Measurements from ENCODE around the gene EFHC1. TPM values are rescaled to one million over a fixed set of nuclear protein-coding genes. Genes with fewer than 3 reads are reported as not detected.

Gene EFHC1
- polyA plus RNA-seq, 4 donors: 48.8 to 59.9 (median 52.0) TPM

DNA sequence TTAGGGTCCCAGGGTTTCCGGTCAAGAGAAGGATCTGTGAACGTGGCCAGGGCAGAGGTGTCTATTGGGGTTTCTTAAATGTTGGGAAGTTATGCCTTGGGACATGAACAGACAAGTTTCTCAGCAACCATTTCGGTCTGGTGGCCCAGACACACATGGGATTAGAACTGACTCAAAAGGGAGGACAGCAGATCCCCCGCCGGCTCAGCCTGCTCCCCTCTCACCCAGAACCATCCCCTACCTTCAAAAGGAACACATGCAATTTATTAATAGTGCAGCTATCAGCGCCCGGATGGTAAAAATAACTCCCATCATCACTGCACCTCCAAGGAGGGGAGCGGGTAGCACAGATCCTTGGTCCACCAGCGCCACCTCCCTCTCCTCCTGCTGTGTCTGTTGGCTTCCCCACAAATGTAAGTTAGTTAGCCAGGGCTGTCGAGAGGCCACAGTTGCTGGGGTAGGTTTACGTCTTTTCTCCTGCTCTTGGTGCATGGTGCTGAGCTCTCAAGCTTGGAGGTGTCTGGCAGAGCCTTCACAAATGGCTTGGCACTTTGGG is 79.6 kb downstream of the EFHC1 start:
- no peak for DNase-seq (ENCODE audit: low read depth in 4 of 4, low spot score in 3 of 4)

DNA sequence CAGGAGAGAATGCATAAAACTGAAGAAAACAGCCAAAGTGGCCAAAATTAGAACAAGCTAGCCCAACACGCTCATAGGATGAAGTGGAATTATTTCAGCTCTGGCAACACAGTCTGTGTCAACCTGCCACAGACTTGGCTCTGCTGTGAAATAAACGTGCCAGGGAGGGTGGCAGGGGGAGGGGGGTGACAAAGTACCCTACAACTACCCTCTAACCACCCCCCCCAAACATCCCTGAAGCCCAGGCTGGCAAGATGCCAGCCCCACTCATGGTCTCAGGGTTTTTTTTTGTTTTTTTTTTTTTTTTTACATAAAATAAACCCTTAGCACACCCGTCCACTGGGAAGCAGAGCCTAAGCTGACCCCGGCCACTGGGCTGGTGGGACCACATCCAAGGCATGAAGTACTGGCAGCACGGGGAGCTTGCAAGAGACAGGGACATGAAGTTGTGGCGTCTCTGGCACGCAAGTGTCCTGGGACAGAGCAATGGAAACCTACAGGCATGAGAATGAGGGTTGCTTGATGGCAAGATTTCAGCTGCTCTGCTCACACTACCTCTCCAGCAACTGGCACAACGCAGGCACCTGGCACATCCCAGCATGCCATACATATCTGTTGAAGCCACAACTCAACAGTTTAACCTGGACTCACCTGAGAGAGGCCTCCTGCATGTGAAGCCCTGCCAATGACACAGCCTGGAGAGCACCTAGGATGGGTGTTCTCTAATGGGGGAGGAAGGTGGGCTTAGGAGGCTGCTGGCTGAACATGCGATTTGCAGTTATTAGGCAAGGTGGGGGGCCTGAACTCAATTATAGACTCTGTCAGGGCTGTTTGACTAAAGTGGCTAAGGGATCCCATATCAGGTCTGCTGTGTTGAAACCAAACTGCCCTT is 80.3 kb downstream of the EFHC1 start:
- no peak for DNase-seq (ENCODE audit: low read depth in 4 of 4, low spot score in 3 of 4)

GRCh38 chr6:52502306-52503029 is 82.3 kb downstream of the EFHC1 start:
- no peak for DNase-seq (ENCODE audit: low read depth in 4 of 4, low spot score in 3 of 4)

DNA sequence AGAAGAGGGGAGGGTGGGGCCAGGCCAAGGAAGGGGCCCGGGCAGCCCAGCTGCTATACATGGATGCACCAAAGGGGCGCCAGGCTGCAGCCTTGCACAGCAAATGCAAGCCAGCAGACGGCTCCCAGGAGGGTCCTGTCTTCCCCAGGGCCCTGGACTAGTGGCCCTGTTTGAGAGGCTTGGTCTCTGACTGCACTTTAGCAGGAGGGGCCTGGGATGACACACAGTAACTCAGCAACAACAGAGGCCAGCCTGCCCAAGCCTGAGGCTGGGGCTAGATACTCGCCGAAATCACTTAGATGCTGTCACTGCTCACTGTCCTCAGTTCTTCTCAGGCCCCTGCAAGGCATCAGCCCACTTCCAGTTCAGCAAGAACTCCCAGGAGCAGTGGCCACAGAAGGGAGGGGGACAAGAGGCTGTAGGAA is 83.2 kb downstream of the EFHC1 start:
- no peak for DNase-seq (ENCODE audit: low read depth in 4 of 4, low spot score in 3 of 4)

GRCh38 chr6:52503851-52504781 is 84.0 kb downstream of the EFHC1 start:
- peak in 1 of 4 donors; percentile 12 for DNase-seq (ENCODE audit: low read depth in 4 of 4, low spot score in 3 of 4)

DNA sequence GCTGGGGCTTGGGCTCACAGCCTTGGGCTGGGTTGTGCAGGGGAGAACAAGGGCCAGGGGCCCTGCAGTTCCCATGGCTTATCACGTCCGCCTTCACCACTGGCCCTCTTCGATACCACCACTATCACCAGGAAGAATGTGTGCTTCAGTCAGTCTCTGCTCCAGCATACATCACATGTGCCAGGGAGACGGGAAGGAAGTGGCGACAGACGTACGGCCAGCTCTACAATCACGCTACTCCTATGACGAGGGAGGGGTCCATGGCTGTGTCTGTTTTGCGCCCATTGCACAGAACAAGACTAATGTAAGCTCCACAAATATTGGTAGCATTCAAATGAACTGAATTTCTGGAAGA is 84.6 kb downstream of the EFHC1 start:
- DNase-seq (ENCODE audit: low read depth in 4 of 4, low spot score in 3 of 4): no peak

- DNase-seq (ENCODE audit: low read depth in 4 of 4, low spot score in 3 of 4): no peak
Observed at GRCh38 chr6:52505726-52506409, 85.7 kb downstream of the EFHC1 start.

- DNase-seq (ENCODE audit: low read depth in 4 of 4, low spot score in 3 of 4): no peak
Observed at GRCh38 chr6:52506476-52506875, 86.3 kb downstream of the EFHC1 start.

- DNase-seq (ENCODE audit: low read depth in 4 of 4, low spot score in 3 of 4): no peak
Observed at GRCh38 chr6:52507557-52508260, 87.6 kb downstream of the EFHC1 start.

DNA sequence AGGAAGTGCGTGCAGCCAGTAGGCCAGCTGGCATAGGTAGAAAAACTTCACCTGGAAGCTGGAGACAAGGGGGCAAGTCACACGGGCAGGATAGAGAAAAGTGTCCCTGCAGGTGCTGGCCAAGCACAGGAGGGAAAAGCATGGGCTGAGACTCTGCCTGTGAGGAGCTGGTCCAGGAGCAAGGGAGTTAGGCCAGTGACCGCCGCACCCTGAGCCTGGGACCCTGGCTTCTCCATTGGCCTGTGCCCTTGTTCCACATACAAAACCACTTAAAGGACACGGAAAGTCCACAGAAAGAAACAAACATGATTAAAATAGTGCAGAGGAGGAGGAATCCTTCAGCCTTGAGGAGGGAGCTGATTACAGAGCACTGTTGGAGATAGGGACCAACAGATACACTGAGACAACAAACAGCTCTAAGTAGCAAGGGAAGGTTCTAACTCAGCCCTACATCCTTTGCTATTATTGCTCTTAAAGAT is 88.2 kb downstream of the EFHC1 start:
- no peak for DNase-seq (ENCODE audit: low read depth in 4 of 4, low spot score in 3 of 4)

GRCh38 chr6:52509281-52510212 is 89.4 kb downstream of the EFHC1 start:
- no peak for DNase-seq (ENCODE audit: low read depth in 4 of 4, low spot score in 3 of 4)

GRCh38 chr6:52510213-52510562 is 90.0 kb downstream of the EFHC1 start:
- no peak for DNase-seq (ENCODE audit: low read depth in 4 of 4, low spot score in 3 of 4)

GRCh38 chr6:52511163-52511562 is 91.0 kb downstream of the EFHC1 start:
- DNase-seq (ENCODE audit: low read depth in 4 of 4, low spot score in 3 of 4): no peak

GRCh38 chr6:52511572-52512151 is 91.5 kb downstream of the EFHC1 start:
- no peak for DNase-seq (ENCODE audit: low read depth in 4 of 4, low spot score in 3 of 4)

DNA sequence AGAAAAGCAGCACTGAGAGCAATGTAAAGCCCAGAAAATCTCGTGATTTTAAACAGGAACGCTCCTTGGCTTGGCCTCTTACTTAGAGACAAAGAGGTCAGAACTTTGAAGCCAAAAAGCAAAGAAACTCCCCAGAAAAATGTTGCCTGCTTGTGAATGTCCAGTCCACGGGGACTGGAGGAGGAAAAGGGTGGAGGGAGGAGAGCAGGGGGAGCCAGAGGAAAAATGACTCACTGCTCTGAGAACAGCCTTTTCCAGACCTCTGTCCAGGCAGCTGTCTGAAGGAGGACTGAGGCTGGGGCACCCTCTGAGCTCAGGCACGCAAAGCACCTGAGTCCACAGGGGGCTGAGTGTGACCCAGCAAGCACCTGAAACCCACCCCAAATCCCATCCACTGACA is 92.1 kb downstream of the EFHC1 start:
- DNase-seq (ENCODE audit: low read depth in 4 of 4, low spot score in 3 of 4): no peak

GRCh38 chr6:52513464-52513863 is 93.3 kb downstream of the EFHC1 start:
- DNase-seq (ENCODE audit: low read depth in 4 of 4, low spot score in 3 of 4): no peak

- no peak for DNase-seq (ENCODE audit: low read depth in 4 of 4, low spot score in 3 of 4)
Observed at GRCh38 chr6:52513896-52514295, 93.8 kb downstream of the EFHC1 start.

DNA sequence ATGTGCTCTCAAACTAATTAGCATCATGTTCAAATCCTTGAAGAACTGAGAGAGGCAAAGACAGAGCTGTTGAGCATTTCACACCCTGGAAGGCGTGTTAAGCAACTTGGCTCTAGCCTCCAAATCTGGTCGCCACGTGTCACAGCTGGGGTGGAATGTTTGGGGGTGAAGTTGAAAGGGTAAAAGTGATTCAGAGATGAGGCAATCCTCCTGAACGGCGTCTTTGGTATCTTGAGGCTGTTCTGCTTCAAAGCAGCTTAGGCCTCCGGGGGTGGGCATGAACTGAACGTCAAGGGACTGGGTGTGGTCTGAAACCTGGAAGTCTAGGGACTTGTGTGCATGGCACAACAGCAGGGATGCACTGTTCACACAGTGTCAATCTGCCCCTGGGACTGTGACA is 94.4 kb downstream of the EFHC1 start:
- DNase-seq (ENCODE audit: low read depth in 4 of 4, low spot score in 3 of 4): no peak
